Mesenteric fat pad (tissue), 1 donor: Measurements from ENCODE around the gene EGFL7. TPM values are rescaled to one million over a fixed set of nuclear protein-coding genes. Genes with fewer than 3 reads are reported as not detected.

Experiments
- DNase-seq: peaks from one replicate; pipeline ENCODE4 v3.0.0-alpha.2; 2020; ENCODE audit warnings: low spot score
- long read RNA-seq: library from polyadenylated mRNA; unstranded; transcript quantifications from one replicate; pipeline ENCODE4 v2.0.0, GENCODE V29; 2020
- total RNA-seq: library from RNA; stranded (reverse); fragmentation: NEBNext Ultra II Directional; extraction: Animal tissue kit (Norgen Biotek cat#: 25700); gene quantifications from one replicate; pipeline ENCODE4 v1.2.1, GENCODE V29; 2021
- donor health status: DM: yes; HTN: yes; CAD: no.

The EGFL7 gene
- 155 TPM for total RNA-seq
- long read RNA-seq, transcript EGFL7-203 (10 exons, 2,125 nt), result minor isoform, 12 of 620 reads
- long read RNA-seq, transcript EGFL7-204 (10 exons, 1,529 nt), result major isoform, 190 of 620 reads
- long read RNA-seq, transcript EGFL7-201 (11 exons, 1,747 nt), result minor isoform, 5 of 620 reads
- long read RNA-seq, transcript EGFL7-202 (9 exons, 1,282 nt), result minor isoform, 97 of 620 reads
- long read RNA-seq, partial matches to known transcripts, result 92 of 620 reads
- long read RNA-seq, other reads (novel, unspliced or antisense), result 224 of 620 reads

- DNase-seq, result no peak
These were observed at the start of gene EGFL7 for GRCh38 chr9:136662656-136663581. Gene EGFL7, plus strand, starts transcription at chr9:136662916. Its CDS starts 5,367 bp downstream, at chr9:136668283.

- DNase-seq, result no peak
These were observed 48.8 kb upstream of the EGFL7 start for GRCh38 chr9:136613824-136614371.

GRCh38 chr9:136614372-136614922, 48.3 kb upstream of the EGFL7 start:
- DNase-seq, result no peak

- no peak for DNase-seq
These were observed 47.6 kb upstream of the EGFL7 start for GRCh38 chr9:136614967-136615623.

GRCh38 chr9:136615631-136616306, 46.9 kb upstream of the EGFL7 start:
- DNase-seq, result no peak

- no peak for DNase-seq
These were observed 46.4 kb upstream of the EGFL7 start for GRCh38 chr9:136616307-136616635.

GRCh38 chr9:136616948-136617695, 45.6 kb upstream of the EGFL7 start:
- no peak for DNase-seq

GRCh38 chr9:136617746-136618579, 44.8 kb upstream of the EGFL7 start:
- DNase-seq, result no peak

GRCh38 chr9:136618580-136619547, 43.9 kb upstream of the EGFL7 start:
- DNase-seq, result no peak

GRCh38 chr9:136619742-136620440, 42.8 kb upstream of the EGFL7 start:
- no peak for DNase-seq

GRCh38 chr9:136620441-136621018, 42.2 kb upstream of the EGFL7 start:
- DNase-seq, result no peak

GRCh38 chr9:136621019-136621733, 41.5 kb upstream of the EGFL7 start:
- DNase-seq, result no peak

- no peak for DNase-seq
These were observed 41.0 kb upstream of the EGFL7 start for GRCh38 chr9:136621734-136622093.

- DNase-seq, result no peak
These were observed 40.2 kb upstream of the EGFL7 start for GRCh38 chr9:136622538-136622948.

- no peak for DNase-seq
These were observed 39.5 kb upstream of the EGFL7 start for GRCh38 chr9:136623016-136623841.

GRCh38 chr9:136623842-136624183, 38.9 kb upstream of the EGFL7 start:
- DNase-seq, result no peak
